Mucosa of rectum (tissue), 2 donors: ENCODE results near the gene RANBP2.

Source experiments
- H3K27ac ChIP-seq, 2 donors: one replicate each; pipeline ENCODE4 v1.7.0; 2013; ENCODE audit warnings: inconsistent platforms in 2 of 2, low read depth in 2 of 2, low read length in 2 of 2
- H3K27me3 ChIP-seq, 2 donors: one replicate each; pipeline ENCODE4 v1.7.0; 2013; ENCODE audit warnings: low read length in 2 of 2; ENCODE audit not compliant: control insufficient read depth in 2 of 2, insufficient read depth in 2 of 2
- H3K36me3 ChIP-seq, 2 donors: one replicate each; pipeline ENCODE4 v1.7.0; 2013; ENCODE audit warnings: low read length in 2 of 2; ENCODE audit not compliant: control insufficient read depth in 2 of 2, insufficient read depth in 2 of 2
- H3K4me1 ChIP-seq, 2 donors: one replicate each; pipeline ENCODE4 v1.7.0; 2013; ENCODE audit warnings: low read length in 2 of 2, mild to moderate bottlenecking in 1 of 2; ENCODE audit not compliant: control insufficient read depth in 2 of 2, insufficient read depth in 2 of 2
- H3K4me3 ChIP-seq, 2 donors: one replicate each; pipeline ENCODE4 v1.7.0; 2013; ENCODE audit warnings: low read length in 2 of 2
- H3K9ac ChIP-seq, 2 donors: one replicate each; pipeline ENCODE4 v1.7.0; 2013; ENCODE audit warnings: low read length in 2 of 2, low read depth in 1 of 2, mild to moderate bottlenecking in 1 of 2
- H3K9me3 ChIP-seq, 2 donors: one replicate each; pipeline ENCODE4 v1.7.0; 2013; ENCODE audit warnings: low read length in 2 of 2; ENCODE audit not compliant: control insufficient read depth in 2 of 2
- donor health status: healthy.
- donor health status: Normal muscosa, but diverticular disease.

Gene RANBP2

GRCh38 chr2:108776475-108776874 is 57.2 kb downstream of the RANBP2 start:
- Histone ChIP-seq H3K4me1 (no peaks in the 10 kb centered on the region), H3K9ac (no peak overlapping the region), H3K9me3 (no peaks in the 10 kb centered on the region), H3K4me3 (no peak overlapping the region), H3K27ac (no peak overlapping the region), H3K27me3 (no peaks in the 10 kb centered on the region), H3K36me3 (peaks cover 52 to 63% of the 10 kb centered on the region in 2 donors)

GRCh38 chr2:108778857-108779256 is 59.6 kb downstream of the RANBP2 start:
- Histone ChIP-seq H3K27me3 (no peaks in the 10 kb centered on the region), H3K9me3 (no peaks in the 10 kb centered on the region), H3K36me3 (peaks cover 50 to 59% of the 10 kb centered on the region in 2 donors), H3K4me1 (no peaks in the 10 kb centered on the region), H3K9ac (no peak overlapping the region), H3K4me3 (no peak overlapping the region), H3K27ac (peak overlapping the region in 1 of 2 donors; percentile 38)

GRCh38 chr2:108786008-108786353 is 66.7 kb downstream of the RANBP2 start:
- peaks cover 3% of the 10 kb centered on the region in 2 donors for H3K4me1 ChIP-seq
- H3K36me3 ChIP-seq = peaks cover 17 to 21% of the 10 kb centered on the region in 2 donors
- H3K9me3 ChIP-seq = no peaks in the 10 kb centered on the region
- H3K9ac ChIP-seq = peak overlapping the region; percentile 57 to 90
- H3K27me3 ChIP-seq = no peaks in the 10 kb centered on the region
- peak overlapping the region; percentile 82 to 88 for H3K27ac ChIP-seq
- H3K4me3 ChIP-seq = peak overlapping the region; percentile 83 to 91

GRCh38 chr2:108786354-108787215 is 67.3 kb downstream of the RANBP2 start, which contains the start of gene CCDC138:
Gene CCDC138 (plus strand): TSS chr2:108786771. CDS start chr2:108786823, 52 bp downstream.
- peak within 1 kb of the TSS; percentile 83 to 91 for H3K4me3 ChIP-seq
- H3K9ac ChIP-seq = peak within 1 kb of the TSS; percentile 58 to 90
- H3K4me1 ChIP-seq = peaks cover 3% of the 10 kb centered on the region in 2 donors
- peaks cover 17 to 21% of the 10 kb centered on the region in 2 donors for H3K36me3 ChIP-seq
- no peaks in the 10 kb centered on the region for H3K9me3 ChIP-seq
- H3K27me3 ChIP-seq = no peaks in the 10 kb centered on the region
- peak within 1 kb of the TSS; percentile 82 to 88 for H3K27ac ChIP-seq

- H3K4me1 ChIP-seq = peaks cover 3% of the 10 kb centered on the region in 2 donors
- no peaks in the 10 kb centered on the region for H3K27me3 ChIP-seq
- peak overlapping the region; percentile 83 to 91 for H3K4me3 ChIP-seq
- H3K9ac ChIP-seq = peak overlapping the region; percentile 58 to 90
- peaks cover 15 to 21% of the 10 kb centered on the region in 2 donors for H3K36me3 ChIP-seq
- peak overlapping the region in 1 of 2 donors; percentile 88 for H3K27ac ChIP-seq
- H3K9me3 ChIP-seq = no peaks in the 10 kb centered on the region
Measured at GRCh38 chr2:108787216-108787541, 67.9 kb downstream of the RANBP2 start.

- H3K9ac ChIP-seq = no peak overlapping the region
- no peaks in the 10 kb centered on the region for H3K9me3 ChIP-seq
Measured at GRCh38 chr2:108803045-108803736, 83.9 kb downstream of the RANBP2 start.

GRCh38 chr2:108805032-108805431 is 85.8 kb downstream of the RANBP2 start:
- Histone ChIP-seq H3K4me1 (no peaks in the 10 kb centered on the region), H3K36me3 (peaks cover 5 to 15% of the 10 kb centered on the region in 2 donors), H3K9ac (no peak overlapping the region), H3K27me3 (no peaks in the 10 kb centered on the region), H3K9me3 (peaks cover 2 to 4% of the 10 kb centered on the region in 2 donors), H3K27ac (no peak overlapping the region), H3K4me3 (no peak overlapping the region)

More at GRCh38 chr2:108803045-108803736, 83.9 kb downstream of the RANBP2 start:
- H3K4me3 ChIP-seq = no peak overlapping the region
- peaks cover 12 to 14% of the 10 kb centered on the region in 2 donors for H3K36me3 ChIP-seq
- no peaks in the 10 kb centered on the region for H3K4me1 ChIP-seq
- H3K27ac ChIP-seq = no peak overlapping the region
- no peaks in the 10 kb centered on the region for H3K27me3 ChIP-seq

GRCh38 chr2:108805782-108806181 is 86.5 kb downstream of the RANBP2 start:
- Histone ChIP-seq H3K4me1 (no peaks in the 10 kb centered on the region), H3K9ac (no peak overlapping the region), H3K27ac (no peak overlapping the region), H3K36me3 (peaks cover 5 to 15% of the 10 kb centered on the region in 2 donors), H3K9me3 (peaks cover 2 to 4% of the 10 kb centered on the region in 2 donors), H3K4me3 (no peak overlapping the region), H3K27me3 (no peaks in the 10 kb centered on the region)

GRCh38 chr2:108806371-108807113 is 87.3 kb downstream of the RANBP2 start:
- H3K27me3 ChIP-seq = no peaks in the 10 kb centered on the region
- H3K9ac ChIP-seq = no peak overlapping the region
- H3K4me3 ChIP-seq = no peak overlapping the region
- H3K36me3 ChIP-seq = peaks cover 5 to 15% of the 10 kb centered on the region in 2 donors
- H3K9me3 ChIP-seq = peaks cover 2 to 4% of the 10 kb centered on the region in 2 donors
- H3K27ac ChIP-seq = no peak overlapping the region
- H3K4me1 ChIP-seq = no peaks in the 10 kb centered on the region
